OCI-LY1 (cell line): ENCODE measurements around the gene SCAF8.

Experiments used
- H2AFZ ChIP-seq: fragments of 200-600 bp; sonication (generic), shearing (Covaris generic); 2 replicates; pipeline ENCODE4 v1.6.0; 2014; ENCODE audit warnings: antibody characterized with exemption, mild to moderate bottlenecking, low read length
- H3F3A ChIP-seq: fragments of 200-600 bp; sonication (generic), shearing (Covaris generic); 2 replicates; pipeline ENCODE4 v1.6.0; 2014; ENCODE audit warnings: mild to moderate bottlenecking, antibody characterized with exemption, low read length, moderate library complexity; ENCODE audit not compliant: insufficient read depth
- H3K27ac ChIP-seq: fragments of 200-600 bp; sonication (generic); 2 replicates; pipeline ENCODE4 v1.5.1; 2014; ENCODE audit warnings: low read length, mixed run types, mild to moderate bottlenecking, low read depth; ENCODE audit not compliant: poor library complexity, severe bottlenecking
- H3K27me3 ChIP-seq: fragments of 200-600 bp; sonication (generic); 2 replicates; pipeline ENCODE4 v1.6.0; 2014; ENCODE audit warnings: antibody characterized with exemption, mild to moderate bottlenecking, low read length, moderate library complexity; ENCODE audit not compliant: insufficient read depth
- H3K36me3 ChIP-seq: fragments of 200-600 bp; sonication (generic); 2 replicates; pipeline ENCODE4 v1.6.1; 2014; ENCODE audit warnings: mild to moderate bottlenecking, antibody characterized with exemption, low read length, moderate library complexity, mixed read lengths; ENCODE audit not compliant: insufficient read depth
- H3K4me1 ChIP-seq: fragments of 200-600 bp; sonication (generic); 2 replicates; pipeline ENCODE4 v1.5.1; 2014; ENCODE audit warnings: mild to moderate bottlenecking, low read length, moderate library complexity; ENCODE audit not compliant: insufficient read depth, severe bottlenecking
- H3K4me2 ChIP-seq: fragments of 200-600 bp; sonication (generic), shearing (Covaris generic); 2 replicates; pipeline ENCODE4 v1.6.1; 2014; ENCODE audit warnings: low read length
- H3K4me3 ChIP-seq: fragments of 200-600 bp; sonication (generic); 2 replicates; pipeline ENCODE4 v1.5.1; 2014; ENCODE audit warnings: low read length, low read depth, mild to moderate bottlenecking, mixed read lengths; ENCODE audit not compliant: poor library complexity, severe bottlenecking
- H3K79me2 ChIP-seq: fragments of 200-600 bp; shearing (Covaris generic); 2 replicates; pipeline ENCODE4 v1.6.1; 2016; ENCODE audit warnings: mixed run types, low read length, mixed read lengths; ENCODE audit not compliant: insufficient read depth
- H3K9ac ChIP-seq: fragments of 200-600 bp; sonication (generic), shearing (Covaris generic); 2 replicates; pipeline ENCODE4 v1.6.1; 2014; ENCODE audit warnings: mild to moderate bottlenecking, low read length, mixed read lengths
- H3K9me2 ChIP-seq: fragments of 200-600 bp; sonication (generic), shearing (Covaris generic); 2 replicates; pipeline ENCODE4 v1.6.1; 2014; ENCODE audit warnings: low read depth, mild to moderate bottlenecking, low read length, mixed read lengths
- H3K9me3 ChIP-seq: fragments of 200-600 bp; shearing (Covaris generic); 2 replicates; pipeline ENCODE4 v1.6.1; 2014; ENCODE audit warnings: low read length, mixed read lengths
- H4K20me1 ChIP-seq: fragments of 200-600 bp; sonication (generic), shearing (Covaris generic); 2 replicates; pipeline ENCODE4 v1.6.0; 2016; ENCODE audit warnings: mild to moderate bottlenecking, low read length; ENCODE audit not compliant: insufficient read depth
- CTCF ChIP-seq: fragments of 200-600 bp; sonication (generic), shearing (Covaris generic); IDR thresholded peaks from 2 replicates; pipeline ENCODE4 v1.5.1; 2017; ENCODE audit warnings: mild to moderate bottlenecking, antibody characterized with exemption, low read length, moderate library complexity, mixed read lengths
- EZH2 ChIP-seq: fragments of 200-600 bp; sonication (generic), shearing (Covaris generic); IDR thresholded peaks from 2 replicates; pipeline ENCODE4 v1.8.0; 2017; ENCODE audit warnings: borderline replicate concordance, mixed run types, mild to moderate bottlenecking, antibody characterized with exemption, low read length, moderate library complexity, mixed read lengths

The SCAF8 gene

GRCh38 chr6:154876486-154877280 lies 143.5 kb downstream of the SCAF8 start:
- Histone ChIP-seq H3K9me3 (no peaks in the 10 kb centered on the region), H3F3A (no peaks in the 10 kb centered on the region), H3K79me2 (no peaks in the 10 kb centered on the region), H3K9ac (no peak overlapping the region), H3K27ac (no peak overlapping the region), H2AFZ (no peak overlapping the region), H3K4me2 (no peak overlapping the region), H3K36me3 (no peaks in the 10 kb centered on the region), H4K20me1 (no peaks in the 10 kb centered on the region), H3K27me3 (no peaks in the 10 kb centered on the region), H3K9me2 (no peaks in the 10 kb centered on the region), H3K4me3 (no peak overlapping the region), H3K4me1 (no peaks in the 10 kb centered on the region)
- TF ChIP-seq EZH2 (no peak), CTCF (no peak)

GRCh38 chr6:154878871-154879491 lies 145.8 kb downstream of the SCAF8 start:
- no peak overlapping the region for H3K27ac ChIP-seq
- H3K4me3 ChIP-seq = no peak overlapping the region
- no peaks in the 10 kb centered on the region for H3K9me2 ChIP-seq
- no peaks in the 10 kb centered on the region for H3K27me3 ChIP-seq
- H3K79me2 ChIP-seq = no peaks in the 10 kb centered on the region
- no peak for TF ChIP-seq CTCF
- no peak for TF ChIP-seq EZH2
- H3K36me3 ChIP-seq = no peaks in the 10 kb centered on the region
- no peak overlapping the region for H2AFZ ChIP-seq
- H4K20me1 ChIP-seq = no peaks in the 10 kb centered on the region
- H3K9ac ChIP-seq = no peak overlapping the region
- H3K9me3 ChIP-seq = no peaks in the 10 kb centered on the region
- no peak overlapping the region for H3K4me2 ChIP-seq
- H3F3A ChIP-seq = no peaks in the 10 kb centered on the region
- no peaks in the 10 kb centered on the region for H3K4me1 ChIP-seq

GRCh38 chr6:154882107-154882506 lies 148.9 kb downstream of the SCAF8 start:
- Histone ChIP-seq H3K9me3 (no peaks in the 10 kb centered on the region), H3F3A (no peaks in the 10 kb centered on the region), H3K9me2 (no peaks in the 10 kb centered on the region), H3K4me2 (no peak overlapping the region), H3K27me3 (no peaks in the 10 kb centered on the region), H3K79me2 (no peaks in the 10 kb centered on the region), H3K36me3 (no peaks in the 10 kb centered on the region), H3K4me1 (no peaks in the 10 kb centered on the region), H4K20me1 (no peaks in the 10 kb centered on the region), H3K4me3 (no peak overlapping the region), H3K27ac (no peak overlapping the region), H3K9ac (no peak overlapping the region), H2AFZ (no peak overlapping the region)
- no peak for TF ChIP-seq EZH2
- no peak for TF ChIP-seq CTCF
